K562 (cell line): Measurements from ENCODE around the gene TMEM50B. TPM values are rescaled to one million over a fixed set of nuclear protein-coding genes. Genes with fewer than 3 reads are reported as not detected.
A peak's percentile ranks its signal among the peaks of the same experiment; 100 is the strongest.

Source experiments
- CHD4 ChIP-seq: fragments of 200-600 bp; sonication (generic); IDR thresholded peaks from 3 replicates; pipeline ENCODE4 v1.6.1; 2012; ENCODE audit warnings: low read depth, mild to moderate bottlenecking, mixed read lengths, low read length, inconsistent platforms; ENCODE audit not compliant: insufficient read depth, insufficient replicate concordance, poor library complexity, severe bottlenecking
- FOXP4 ChIP-seq: sonication (generic); formaldehyde crosslinking; IDR thresholded peaks from 2 replicates; pipeline ENCODE4 v1.8.0; 2022; ENCODE audit warnings: mild to moderate bottlenecking, missing genetic modification reagents, borderline replicate concordance
- HDAC1 ChIP-seq, 2 experiments: fragments of 450-650 bp; IDR thresholded peaks; 2 replicates each; pipeline ENCODE4 v1.6.1; 2016 to 2017; ENCODE audit warnings: inconsistent platforms in 1 of 2, mild to moderate bottlenecking in 1 of 2, moderate library complexity in 1 of 2
- HNRNPLL ChIP-seq: fragments of 200-400 bp; formaldehyde crosslinking; IDR thresholded peaks from 2 replicates; pipeline ENCODE4 v1.6.1; 2017; ENCODE audit warnings: low read length, low read depth, mild to moderate bottlenecking; ENCODE audit not compliant: poor library complexity, severe bottlenecking
- HOMEZ ChIP-seq: fragments of 250-450 bp; sonication (Bioruptor Pico); IDR thresholded peaks from 2 replicates; pipeline ENCODE4 v1.4.0; 2020; ENCODE audit warnings: mild to moderate bottlenecking, moderate library complexity
- KAT8 ChIP-seq: fragments of 450-650 bp; IDR thresholded peaks from 2 replicates; pipeline ENCODE4 v1.6.1; 2016; ENCODE audit warnings: low read depth, mild to moderate bottlenecking
- MAFF ChIP-seq: IDR thresholded peaks from 2 replicates; pipeline ENCODE4 v1.6.1; 2012; ENCODE audit warnings: low read length, improper control_type of control experiment
- PHF21A ChIP-seq: fragments of 450-650 bp; IDR thresholded peaks from 2 replicates; pipeline ENCODE4 v1.6.1; 2017; ENCODE audit warnings: low read depth, borderline replicate concordance
- PTBP1 ChIP-seq: fragments of 200-400 bp; formaldehyde crosslinking; IDR thresholded peaks from 2 replicates; pipeline ENCODE4 v1.6.1; 2017; ENCODE audit warnings: low read depth, low read length
- ZBTB1 ChIP-seq: sonication (generic); formaldehyde crosslinking; IDR thresholded peaks from 2 replicates; pipeline ENCODE4 v1.8.1; 2023; ENCODE audit warnings: missing genetic modification reagents, low read depth, mild to moderate bottlenecking, borderline replicate concordance
- polyA plus RNA-seq, 8 experiments: library from polyadenylated mRNA; depleted of rRNA in 4 of 8; stranded (reverse) in 5 of 8; unstranded in 3 of 8; fragments of >200 nt; fragmentation: Nextera tagmentation in 2 of 8; fragmentation: Illumina TruSeq in 1 of 8; extraction: Ambion mirVana in 2 of 8; extraction: Trizol in 1 of 8; gene quantifications; 2 replicates each; pipeline versions ENCODE4 v1.2.1 to v1.2.3, GENCODE V29; 2011 to 2014; ENCODE audit warnings: inconsistent platforms in 1 of 8, missing spikeins in 1 of 8
- total RNA-seq, 7 experiments: library from RNA; depleted of rRNA in 6 of 7; stranded (reverse); fragments of >200 nt in 6 of 7; fragmentation: Illumina TruSeq in 2 of 7; extraction: Trizol in 2 of 7; gene quantifications; 2 replicates each; pipeline versions ENCODE4 v1.2.1 to v1.2.3, GENCODE V29; 2011 to 2021; ENCODE audit warnings: low replicate concordance in 1 of 7
- TF ChIP-seq, protein P1 (sequence below), 3 experiments: IDR thresholded peaks in 2 of 3; conservative IDR thresholded peaks in 1 of 3; 2 replicates each; pipeline ENCODE4 v1.5.1; 2011 to 2012; ENCODE audit warnings: low read length in 3 of 3, mild to moderate bottlenecking in 3 of 3, control low read depth in 2 of 3, improper control_type of control experiment in 1 of 3, inconsistent platforms in 1 of 3, low read depth in 1 of 3, mixed read lengths in 1 of 3, moderate library complexity in 1 of 3; ENCODE audit not compliant: insufficient read depth in 2 of 3
- TF ChIP-seq, protein P2 (sequence below): sonication (generic); formaldehyde crosslinking; IDR thresholded peaks from 2 replicates; pipeline ENCODE4 v1.8.1; 2023; ENCODE audit warnings: mild to moderate bottlenecking, missing genetic modification reagents

Gene TMEM50B
- total and polyA plus RNA-seq, 9 of the 15 experiments (the other 6 are each of a cell fraction or from before 2014, with no cell fraction given) = 20.5 to 64.6 (median 28.9) TPM

GRCh38 chr21:33479679-33480480 is at the start of gene TMEM50B (continued):
- TF ChIP-seq HOMEZ = no peak
- TF ChIP-seq PTBP1 = no peak
- TF ChIP-seq, protein P1, sequence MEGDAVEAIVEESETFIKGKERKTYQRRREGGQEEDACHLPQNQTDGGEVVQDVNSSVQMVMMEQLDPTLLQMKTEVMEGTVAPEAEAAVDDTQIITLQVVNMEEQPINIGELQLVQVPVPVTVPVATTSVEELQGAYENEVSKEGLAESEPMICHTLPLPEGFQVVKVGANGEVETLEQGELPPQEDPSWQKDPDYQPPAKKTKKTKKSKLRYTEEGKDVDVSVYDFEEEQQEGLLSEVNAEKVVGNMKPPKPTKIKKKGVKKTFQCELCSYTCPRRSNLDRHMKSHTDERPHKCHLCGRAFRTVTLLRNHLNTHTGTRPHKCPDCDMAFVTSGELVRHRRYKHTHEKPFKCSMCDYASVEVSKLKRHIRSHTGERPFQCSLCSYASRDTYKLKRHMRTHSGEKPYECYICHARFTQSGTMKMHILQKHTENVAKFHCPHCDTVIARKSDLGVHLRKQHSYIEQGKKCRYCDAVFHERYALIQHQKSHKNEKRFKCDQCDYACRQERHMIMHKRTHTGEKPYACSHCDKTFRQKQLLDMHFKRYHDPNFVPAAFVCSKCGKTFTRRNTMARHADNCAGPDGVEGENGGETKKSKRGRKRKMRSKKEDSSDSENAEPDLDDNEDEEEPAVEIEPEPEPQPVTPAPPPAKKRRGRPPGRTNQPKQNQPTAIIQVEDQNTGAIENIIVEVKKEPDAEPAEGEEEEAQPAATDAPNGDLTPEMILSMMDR (IDR thresholded peaks at IDR 0.05 in 2 of 3, conservative IDR thresholded peaks at IDR 0.05 in 1 of 3; ENCODE audit: insufficient read depth in 2 of 3, low read depth in 1 of 3, low read length in 3 of 3) = peak; percentile 79 to 95 (median 94)
- no peak for TF ChIP-seq KAT8
- peak; percentile 78 for TF ChIP-seq ZBTB1
- peak; percentile 88; the same call in 1 of the 2 replicates for TF ChIP-seq PHF21A
- no peak for TF ChIP-seq CHD4
- peak; percentile 70 for TF ChIP-seq HNRNPLL
- TF ChIP-seq HDAC1 (IDR thresholded peaks at IDR 0.05) = peak in 1 of 2 experiments; percentile 56; a peak in 3 of 4 replicates
- TF ChIP-seq FOXP4 = 0 out of 2 replicates have a peak, but pooled peaks have one; percentile 1
- no peak for TF ChIP-seq MAFF
- TF ChIP-seq, protein P2, sequence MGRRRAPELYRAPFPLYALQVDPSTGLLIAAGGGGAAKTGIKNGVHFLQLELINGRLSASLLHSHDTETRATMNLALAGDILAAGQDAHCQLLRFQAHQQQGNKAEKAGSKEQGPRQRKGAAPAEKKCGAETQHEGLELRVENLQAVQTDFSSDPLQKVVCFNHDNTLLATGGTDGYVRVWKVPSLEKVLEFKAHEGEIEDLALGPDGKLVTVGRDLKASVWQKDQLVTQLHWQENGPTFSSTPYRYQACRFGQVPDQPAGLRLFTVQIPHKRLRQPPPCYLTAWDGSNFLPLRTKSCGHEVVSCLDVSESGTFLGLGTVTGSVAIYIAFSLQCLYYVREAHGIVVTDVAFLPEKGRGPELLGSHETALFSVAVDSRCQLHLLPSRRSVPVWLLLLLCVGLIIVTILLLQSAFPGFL (CRISPR knock-in tag) = 0 out of 2 replicates have a peak, but pooled peaks have one; percentile 58
